PC-3 (cell line): Measurements from ENCODE around the gene NATD1. TPM values are rescaled to one million over a fixed set of nuclear protein-coding genes. Genes with fewer than 3 reads are reported as not detected.

Experiments
- ATAC-seq: fragments of 200-7000 bp; cut with Tn5 transposase; 2 replicates; pipeline ENCODE4 v1.9.1; 2020; ENCODE audit warnings: mild to moderate bottlenecking, moderate library complexity
- BruUV-seq: library from RNA; stranded (reverse); fragments of 400-500 nt; replicated peaks from 2 replicates; lab custom pipeline; 2021; lab: Mats Ljungman, UMichigan
- CTCF ChIA-PET: fragments of 300-600 bp; sonication (Branson Sonifier 250); formaldehyde crosslinking; loops from one replicate; lab custom pipeline; 2022; ENCODE audit warnings: antibody characterized with exemption; lab: Charles Lee
- POLR2A ChIA-PET: fragments of 300-600 bp; sonication (Branson Sonifier 250); formaldehyde crosslinking; loops from one replicate; lab custom pipeline; 2022; ENCODE audit warnings: antibody characterized with exemption; ENCODE audit not compliant: unreplicated experiment; lab: Charles Lee
- DNase-seq: peaks from one replicate; pipeline ENCODE4 v3.0.0-alpha.2; 2015
- H2AFZ ChIP-seq: fragments of 300-600 bp; sonication (generic); 2 replicates; pipeline ENCODE4 v1.6.0; 2016; ENCODE audit warnings: antibody characterized with exemption, low read length
- H3F3A ChIP-seq: fragments of 300-600 bp; sonication (generic); one replicate; pipeline ENCODE4 v1.6.0; 2017; ENCODE audit warnings: antibody characterized with exemption, low read length, control low read depth, mild to moderate bottlenecking; ENCODE audit not compliant: unreplicated experiment
- H3K27ac ChIP-seq: fragments of 300-600 bp; sonication (generic); 2 replicates; pipeline ENCODE4 v1.5.1; 2016; ENCODE audit warnings: mild to moderate bottlenecking, low read length
- H3K27me3 ChIP-seq: fragments of 300-600 bp; sonication (generic); 2 replicates; pipeline ENCODE4 v1.6.1; 2016; ENCODE audit warnings: low read length, mixed read lengths
- H3K36me3 ChIP-seq: fragments of 300-600 bp; sonication (generic); 2 replicates; pipeline ENCODE4 v1.6.1; 2016; ENCODE audit warnings: low read depth, mixed run types, low read length, mixed read lengths
- H3K4me1 ChIP-seq: fragments of 300-600 bp; sonication (generic); 2 replicates; pipeline ENCODE4 v1.5.1; 2016; ENCODE audit warnings: low read length; ENCODE audit not compliant: insufficient read depth
- H3K4me2 ChIP-seq: fragments of 300-600 bp; sonication (generic); 2 replicates; pipeline ENCODE4 v1.6.0; 2016; ENCODE audit warnings: low read length
- H3K4me3 ChIP-seq: fragments of 300-600 bp; sonication (generic); 2 replicates; pipeline ENCODE4 v1.5.1; 2016; ENCODE audit warnings: mild to moderate bottlenecking, low read length, mixed read lengths
- H3K79me2 ChIP-seq: fragments of 300-600 bp; sonication (generic); 2 replicates; pipeline ENCODE4 v1.6.1; 2017; ENCODE audit warnings: low read length, mixed read lengths
- H3K9ac ChIP-seq: fragments of 300-600 bp; sonication (generic); 2 replicates; pipeline ENCODE4 v1.6.0; 2016; ENCODE audit warnings: mild to moderate bottlenecking, low read length
- H3K9me2 ChIP-seq: fragments of 300-600 bp; sonication (generic); replicated peaks from 2 replicates; pipeline ENCODE4 v1.6.1; 2016; ENCODE audit warnings: mixed run types, low read length, mixed read lengths
- H3K9me3 ChIP-seq: fragments of 300-600 bp; sonication (generic); 2 replicates; pipeline ENCODE4 v1.6.1; 2016; ENCODE audit warnings: low read length, mixed read lengths
- H4K20me1 ChIP-seq: fragments of 300-600 bp; sonication (generic); 2 replicates; pipeline ENCODE4 v1.6.1; 2016; ENCODE audit warnings: low read length, mixed read lengths
- CTCF ChIP-seq: fragments of 300-600 bp; sonication (generic); conservative IDR thresholded peaks from 2 replicates; pipeline ENCODE4 v1.5.1; 2017; ENCODE audit warnings: antibody characterized with exemption, low read depth, mild to moderate bottlenecking, low read length
- EZH2 ChIP-seq: fragments of 300-600 bp; sonication (generic); IDR thresholded peaks from one replicate; pipeline ENCODE4 v1.6.1; 2017; ENCODE audit warnings: antibody characterized with exemption, mild to moderate bottlenecking, low read length; ENCODE audit not compliant: unreplicated experiment
- EZH2phosphoT487 ChIP-seq: fragments of 300-600 bp; sonication (generic); IDR thresholded peaks from 2 replicates; pipeline ENCODE4 v1.6.1; 2018; ENCODE audit warnings: mild to moderate bottlenecking, antibody characterized with exemption, low read length, borderline replicate concordance
- intact Hi-C: fragments of 100-400 bp; cut with micrococcal nuclease; formaldehyde crosslinking; loops from 2 replicates; pipeline ENCODE4 v1.9.0; 2023
- total RNA-seq: library from RNA; depleted of rRNA; stranded (reverse); fragments of >200 nt; gene quantifications from 2 replicates; pipeline ENCODE4 v1.2.3, GENCODE V29; 2014

Gene NATD1
- total RNA-seq, 1 experiment from 2014 or later = 0.73 TPM

GRCh38 chr17:21242780-21243515 lies 10.3 kb downstream of the NATD1 start:
- intact Hi-C loops = no loop called here
- Histone ChIP-seq H2AFZ (no peak overlapping the region), H3K79me2 (no peaks in the 10 kb centered on the region), H3K9me2 (no peaks in the 10 kb centered on the region), H3K4me1 (no peaks in the 10 kb centered on the region), H3K27me3 (no peaks in the 10 kb centered on the region), H3F3A (no peaks in the 10 kb centered on the region), H3K36me3 (no peaks in the 10 kb centered on the region), H4K20me1 (no peaks in the 10 kb centered on the region), H3K9ac (no peak overlapping the region), H3K27ac (no peak overlapping the region), H3K9me3 (no peaks in the 10 kb centered on the region), H3K4me3 (no peak overlapping the region), H3K4me2 (no peak overlapping the region)
- no TSS peak for BruUV-seq
- ChIA-PET POLR2A (no interaction called here), CTCF (no interaction called here)
- ATAC-seq (no peak), DNase-seq (no peak)
- TF ChIP-seq CTCF (no peak), EZH2phosphoT487 (no peak), EZH2 (no peak)

- TF ChIP-seq EZH2phosphoT487 (no peak), EZH2 (no peak), CTCF (no peak)
These were observed 11.0 kb downstream of the NATD1 start for GRCh38 chr17:21242026-21242697.

GRCh38 chr17:21241564-21241963 lies 11.6 kb downstream of the NATD1 start:
- Histone ChIP-seq H3K9ac (no peak overlapping the region), H3K36me3 (no peaks in the 10 kb centered on the region), H3K4me1 (no peaks in the 10 kb centered on the region), H2AFZ (no peak overlapping the region), H3K9me2 (no peaks in the 10 kb centered on the region), H3K9me3 (no peaks in the 10 kb centered on the region), H3K4me2 (no peak overlapping the region), H3K27me3 (no peaks in the 10 kb centered on the region), H3K27ac (no peak overlapping the region), H3K79me2 (no peaks in the 10 kb centered on the region), H3F3A (no peaks in the 10 kb centered on the region), H4K20me1 (no peaks in the 10 kb centered on the region), H3K4me3 (no peak overlapping the region)
- BruUV-seq = no TSS peak
- ChIA-PET CTCF (no interaction called here), POLR2A (no interaction called here)
- intact Hi-C loops = no loop called here
- DNase-seq = no peak
- TF ChIP-seq EZH2 (no peak), CTCF (no peak), EZH2phosphoT487 (no peak)
- ATAC-seq = no peak

More at GRCh38 chr17:21242026-21242697, 11.0 kb downstream of the NATD1 start:
- H3K27me3 ChIP-seq = no peaks in the 10 kb centered on the region
- H3K79me2 ChIP-seq = no peaks in the 10 kb centered on the region
- no peaks in the 10 kb centered on the region for H3K36me3 ChIP-seq
- no peaks in the 10 kb centered on the region for H3K4me1 ChIP-seq
- H3K9me2 ChIP-seq = no peaks in the 10 kb centered on the region
- H3K4me2 ChIP-seq = no peak overlapping the region
- intact Hi-C loops = no loop called here
- no peaks in the 10 kb centered on the region for H3K9me3 ChIP-seq
- H2AFZ ChIP-seq = no peak overlapping the region
- ATAC-seq (peak; percentile 59), DNase-seq (peak; percentile 19)
- no peaks in the 10 kb centered on the region for H3F3A ChIP-seq
- ChIA-PET POLR2A (no interaction called here), CTCF (no interaction called here)
- H3K27ac ChIP-seq = no peak overlapping the region
- H3K4me3 ChIP-seq = no peak overlapping the region
- no peaks in the 10 kb centered on the region for H4K20me1 ChIP-seq
- H3K9ac ChIP-seq = no peak overlapping the region
- no TSS peak for BruUV-seq
